HG02885 (cell line): ENCODE data around the gene IGF1R.

Source experiments
- ATAC-seq: cut with Tn5 transposase; IDR thresholded peaks from one replicate; pipeline ENCODE4 v1.9.1; 2021; ENCODE audit warnings: mild to moderate bottlenecking; ENCODE audit not compliant: unreplicated experiment, poor library complexity

The IGF1R gene

GRCh38 chr15:98870788-98871187, 222.4 kb downstream of the IGF1R start:
- ATAC-seq = no peak

DNA sequence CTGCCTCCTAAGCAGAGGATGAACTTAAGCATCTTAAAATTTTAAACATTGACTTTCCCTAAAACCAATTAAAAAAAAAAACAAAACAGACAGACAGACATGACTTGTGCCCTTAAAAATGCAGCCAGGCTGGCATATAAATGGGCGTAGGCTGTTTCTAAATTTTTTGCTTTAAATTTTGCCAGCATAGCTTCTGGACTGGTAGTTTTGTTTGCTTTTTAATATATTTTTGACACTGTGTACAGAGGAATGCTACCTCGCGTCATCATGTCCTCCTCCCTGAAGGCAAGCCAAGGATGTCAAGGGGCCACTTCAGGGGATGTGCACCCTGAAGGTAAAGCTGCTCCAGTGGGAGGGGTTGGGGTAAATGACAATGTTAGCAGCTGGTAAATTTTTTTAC, 224.4 kb downstream of the IGF1R start:
- ATAC-seq = no peak

GRCh38 chr15:98873441-98874218, 225.3 kb downstream of the IGF1R start:
- peak; percentile 43 for ATAC-seq

- ATAC-seq = no peak
Measured at GRCh38 chr15:98874370-98874769, 226.0 kb downstream of the IGF1R start.

DNA sequence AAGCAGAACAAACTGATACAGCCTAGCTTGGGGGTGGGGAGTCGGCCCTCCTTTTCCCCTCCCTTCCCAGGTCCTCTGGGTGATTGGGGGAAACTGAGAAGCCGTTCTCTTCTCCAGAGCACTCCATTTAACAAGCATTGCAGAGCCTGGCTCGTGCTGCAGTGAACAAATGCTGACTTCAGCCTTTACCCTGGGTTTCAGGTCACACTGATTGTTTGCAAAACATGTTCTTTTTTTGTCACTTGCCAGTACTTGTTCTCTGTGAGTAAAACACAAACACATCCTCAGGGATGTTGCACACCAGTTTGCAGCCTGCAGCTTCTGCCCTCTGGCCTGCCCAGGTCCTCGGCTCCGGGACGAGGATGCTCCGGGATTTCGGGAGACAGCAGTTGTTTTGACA, 226.4 kb downstream of the IGF1R start:
- no peak for ATAC-seq

GRCh38 chr15:98875309-98875708, 227.0 kb downstream of the IGF1R start:
- no peak for ATAC-seq

- no peak for ATAC-seq
Measured at GRCh38 chr15:98876451-98877369, 228.4 kb downstream of the IGF1R start.

DNA sequence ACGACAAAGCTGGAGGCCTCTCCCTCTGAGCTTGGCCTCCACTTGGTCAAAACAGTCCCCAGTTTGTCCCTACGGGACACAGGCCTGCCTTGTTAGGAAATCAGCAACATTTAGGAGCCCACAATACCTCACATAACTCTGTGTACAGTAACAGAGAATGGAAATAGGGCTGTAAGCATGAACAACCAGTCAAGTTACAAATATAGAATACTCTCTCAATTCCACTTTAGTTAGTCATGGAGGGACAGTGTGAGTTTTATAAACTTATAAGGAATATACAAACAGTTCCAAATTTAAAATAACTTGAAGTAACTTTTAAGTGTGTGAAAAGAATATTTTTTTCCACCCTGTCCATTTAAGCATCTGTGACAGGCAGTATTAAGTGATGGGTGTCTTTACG, 229.8 kb downstream of the IGF1R start:
- no peak for ATAC-seq

- ATAC-seq = no peak
Measured at GRCh38 chr15:98878862-98879261, 230.5 kb downstream of the IGF1R start.

- ATAC-seq = no peak
Measured at GRCh38 chr15:98881526-98882520, 233.5 kb downstream of the IGF1R start.

DNA sequence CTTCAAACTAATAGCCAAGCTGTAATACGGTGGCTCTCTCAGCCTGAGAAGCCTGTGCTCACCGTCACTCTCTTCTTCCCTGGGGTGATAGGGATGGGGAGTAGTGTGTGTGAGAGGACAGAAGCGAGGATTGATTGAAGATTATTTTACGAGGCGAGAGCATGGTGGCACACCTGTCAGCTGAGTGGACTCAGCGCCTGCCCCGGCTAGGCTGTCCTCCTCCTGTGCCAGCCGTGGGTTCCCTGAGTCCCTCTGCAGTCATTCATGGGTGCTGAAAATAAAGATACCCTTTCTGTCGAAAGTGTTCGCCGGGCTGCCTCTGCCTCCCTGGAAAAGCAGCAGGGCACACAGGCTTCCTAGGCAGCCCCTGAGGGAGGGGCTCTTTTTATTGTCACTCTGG, 235.1 kb downstream of the IGF1R start:
- no peak for ATAC-seq

DNA sequence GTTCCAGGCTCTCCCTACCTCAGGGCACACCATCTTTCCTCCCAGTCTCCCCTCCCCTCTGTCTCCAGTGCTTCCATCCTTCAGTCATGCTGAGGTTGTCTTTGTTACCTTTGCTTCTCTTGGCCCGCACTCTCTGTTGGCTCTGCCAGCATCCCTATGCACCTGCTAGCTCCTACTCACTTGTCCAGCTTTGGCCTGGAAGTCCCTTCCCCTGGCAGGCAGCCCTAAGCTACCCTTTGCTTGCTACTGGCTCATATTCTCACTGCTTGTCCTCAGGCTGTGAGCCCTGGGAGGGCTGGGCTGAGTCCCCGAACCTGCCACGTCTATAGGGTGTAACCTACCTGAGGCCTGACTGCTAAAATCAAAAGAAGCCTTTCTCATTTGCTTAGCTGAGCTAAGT, 236.6 kb downstream of the IGF1R start:
- ATAC-seq = no peak

- ATAC-seq = no peak
Measured at GRCh38 chr15:98887976-98888375, 239.6 kb downstream of the IGF1R start.

- no peak for ATAC-seq
Measured at GRCh38 chr15:98888820-98889479, 240.6 kb downstream of the IGF1R start.

- no peak for ATAC-seq
Measured at GRCh38 chr15:98889930-98890695, 241.8 kb downstream of the IGF1R start.

DNA sequence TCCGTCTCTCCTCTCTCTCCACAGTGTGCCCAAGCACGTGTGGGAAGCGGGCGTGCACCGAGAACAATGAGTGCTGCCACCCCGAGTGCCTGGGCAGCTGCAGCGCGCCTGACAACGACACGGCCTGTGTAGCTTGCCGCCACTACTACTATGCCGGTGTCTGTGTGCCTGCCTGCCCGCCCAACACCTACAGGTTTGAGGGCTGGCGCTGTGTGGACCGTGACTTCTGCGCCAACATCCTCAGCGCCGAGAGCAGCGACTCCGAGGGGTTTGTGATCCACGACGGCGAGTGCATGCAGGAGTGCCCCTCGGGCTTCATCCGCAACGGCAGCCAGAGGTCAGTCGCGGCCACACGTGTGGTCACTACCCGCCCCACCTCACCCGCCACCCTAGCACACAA, 243.0 kb downstream of the IGF1R start:
- no peak for ATAC-seq

DNA sequence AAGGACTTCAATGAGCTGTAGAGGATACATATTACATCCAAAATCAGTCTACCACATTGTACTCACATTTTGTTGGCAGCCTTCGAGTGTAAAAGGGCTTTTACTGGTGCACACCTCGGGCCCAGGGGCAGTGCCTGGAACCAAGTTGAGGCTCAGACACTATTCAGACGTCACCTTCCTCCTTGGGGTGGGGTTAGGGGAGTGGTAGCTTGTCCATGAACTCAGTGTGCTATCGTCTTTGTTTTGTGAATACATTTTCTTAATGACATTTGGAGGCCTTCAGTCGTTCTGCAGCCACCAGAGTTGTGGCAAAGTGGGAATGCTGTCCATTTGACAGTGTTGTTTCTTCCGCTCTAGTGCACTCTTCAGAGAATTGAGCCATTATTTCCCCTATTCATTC, 245.1 kb downstream of the IGF1R start:
- ATAC-seq = no peak

GRCh38 chr15:98894312-98894711, 246.0 kb downstream of the IGF1R start:
- ATAC-seq = no peak
